MM.1S (cell line): Measurements from ENCODE around the gene CHMP2B.

Source experiments
- CTCF ChIP-seq: fragments of 300-600 bp; sonication (generic); IDR thresholded peaks from 2 replicates; pipeline ENCODE4 v1.5.1; 2016; ENCODE audit warnings: antibody characterized with exemption, low read length, mixed read lengths
- EZH2 ChIP-seq: fragments of 300-600 bp; sonication (generic); optimal IDR thresholded peaks from 2 replicates; pipeline ENCODE3; 2017; ENCODE audit warnings: low read depth, mild to moderate bottlenecking, antibody characterized with exemption, low read length, mixed read lengths

- no peak for TF ChIP-seq CTCF
- TF ChIP-seq EZH2: no peak
Observed at GRCh38 chr3:87228316-87228715, 1.2 kb downstream of the CHMP2B start.
